Measurements from ENCODE around the gene JAG2. TPM values are rescaled to one million over a fixed set of nuclear protein-coding genes. Genes with fewer than 3 reads are reported as not detected.
A peak's percentile ranks its signal among the peaks of the same experiment; 100 is the strongest.

Gene JAG2
- total RNA-seq, 4 donors from 2014 or later: 20.7 to 29.4 (median 23.3) TPM

- no peak for TF ChIP-seq CTCF (IDR thresholded peaks at IDR 0.05)
- no peak for TF ChIP-seq POLR2A (IDR thresholded peaks at IDR 0.05)
- Histone ChIP-seq H3K27ac (no peak overlapping the region), H3K4me1 (peaks cover 32 to 61% (median 33%) of the 10 kb centered on the region in 3 donors), H3K27me3 (peaks cover 0 to 36% (median 0%) of the 10 kb centered on the region in 4 donors), H3K4me3 (no peak overlapping the region), H3K9me3 (no peaks in the 10 kb centered on the region), H3K36me3 (no peaks in the 10 kb centered on the region)
- WGBS, 2 donors: 88 to 89% methylated on average over 12 to 13 of the region's 15 CpGs
- DNase-seq: no peak
- intact Hi-C loops (cut with DNase I): loop anchor here (10.0 kb wide), 1 partner anchor 188 kb away; no protein-coding TSS in a partner anchor
Observed at GRCh38 chr14:105096206-105096875, 72.2 kb downstream of the JAG2 start.

- Histone ChIP-seq H3K27ac (no peak overlapping the region), H3K36me3 (no peaks in the 10 kb centered on the region), H3K4me1 (peaks cover 41 to 65% (median 41%) of the 10 kb centered on the region in 3 donors), H3K9me3 (no peaks in the 10 kb centered on the region), H3K27me3 (peaks cover 0 to 37% (median 0%) of the 10 kb centered on the region in 4 donors), H3K4me3 (no peak overlapping the region)
- no peak for DNase-seq
- TF ChIP-seq CTCF (IDR thresholded peaks at IDR 0.05) (no peak), POLR2A (IDR thresholded peaks at IDR 0.05) (no peak)
- intact Hi-C loops (cut with DNase I): loop anchor here (10.0 kb wide), 1 partner anchor 189 kb away; no protein-coding TSS in a partner anchor
- 89 to 100% methylated on average over 1 to 3 of the region's 7 CpGs for WGBS, 2 donors
Observed at GRCh38 chr14:105095236-105095805, 73.3 kb downstream of the JAG2 start.

GRCh38 chr14:105094193-105094907, 74.2 kb downstream of the JAG2 start:
- WGBS, 2 donors: 55 to 67% methylated on average over 5 to 8 of the region's 14 CpGs
- intact Hi-C loops (cut with DNase I): loop anchor here (5.0 to 10.0 kb wide), 2 partner anchors 73 to 190 kb away; partner anchors contain the start of gene JAG2
- no peaks in the 10 kb centered on the region for H3K36me3 ChIP-seq
- peaks cover 0 to 44% (median 0%) of the 10 kb centered on the region in 4 donors for H3K27me3 ChIP-seq
- H3K4me1 ChIP-seq: peaks cover 41 to 74% (median 41%) of the 10 kb centered on the region in 3 donors
- H3K4me3 ChIP-seq: peak overlapping the region; percentile 48 to 82 (median 64)
- peak overlapping the region; percentile 82 to 94 (median 88) for H3K27ac ChIP-seq
- TF ChIP-seq CTCF (IDR thresholded peaks at IDR 0.05) (no peak), POLR2A (IDR thresholded peaks at IDR 0.05) (no peak)
- no peaks in the 10 kb centered on the region for H3K9me3 ChIP-seq
- DNase-seq: no peak

GRCh38 chr14:105093431-105094192, 75.0 kb downstream of the JAG2 start:
- 0% methylated on average over 1 of the region's 76 CpGs; no CpG with 5 or more reads in 1 of the 2 donors for WGBS, 2 donors
- Histone ChIP-seq H3K27ac (peak overlapping the region; percentile 82 to 94 (median 88)), H3K4me1 (peaks cover 42 to 82% (median 45%) of the 10 kb centered on the region in 3 donors), H3K4me3 (peak overlapping the region; percentile 48 to 82 (median 64)), H3K36me3 (no peaks in the 10 kb centered on the region), H3K27me3 (peaks cover 0 to 51% (median 0%) of the 10 kb centered on the region in 4 donors), H3K9me3 (no peaks in the 10 kb centered on the region)
- TF ChIP-seq CTCF (IDR thresholded peaks at IDR 0.05) (peak in 4 of 6 experiments; percentile 3 to 35 (median 23)), POLR2A (IDR thresholded peaks at IDR 0.05) (peak in 1 of 4 donors; percentile 29)
- DNase-seq: no peak
- intact Hi-C loops (cut with DNase I): loop anchor here (5.0 to 10.0 kb wide), 2 partner anchors 74 to 191 kb away; partner anchors contain the start of gene JAG2

Data from esophagus squamous epithelium (tissue), 5 donors.